Measurements from ENCODE around the gene SMYD4.

- no peak for TF ChIP-seq TRIM28 (IDR thresholded peaks at IDR 0.05; ENCODE audit: borderline replicate concordance, low read length)
- no peak for TF ChIP-seq SETDB1 (IDR thresholded peaks at IDR 0.05; ENCODE audit: insufficient read length, low read length)
- no peak for TF ChIP-seq REST (tag by site-specific recombination; IDR thresholded peaks at IDR 0.05)
- no peak for TF ChIP-seq CTCF (tag by site-specific recombination; IDR thresholded peaks at IDR 0.05)
- no peak for TF ChIP-seq ZNF571 (tag by site-specific recombination; IDR thresholded peaks at IDR 0.05)
- no peak for TF ChIP-seq ZSCAN23 (tag by site-specific recombination; IDR thresholded peaks at IDR 0.05)
- TF ChIP-seq ZNF335 (tag by site-specific recombination; conservative IDR thresholded peaks at IDR 0.05), result no peak
- TF ChIP-seq EGR2 (tag by site-specific recombination; IDR thresholded peaks at IDR 0.05; ENCODE audit: low read depth), result no peak
- no peak for TF ChIP-seq ZNF239 (tag by site-specific recombination; IDR thresholded peaks at IDR 0.05)
- TF ChIP-seq MYNN (tag by site-specific recombination; IDR thresholded peaks at IDR 0.05; ENCODE audit: borderline replicate concordance), result no peak
- no peak for TF ChIP-seq ZNF529 (tag by site-specific recombination; IDR thresholded peaks at IDR 0.05; ENCODE audit: insufficient replicate concordance)
- no peak for TF ChIP-seq HOXA7 (CRISPR knock-in tag; IDR thresholded peaks at IDR 0.05; ENCODE audit: borderline replicate concordance)
- no peak for TF ChIP-seq ZBTB17 (tag by site-specific recombination; IDR thresholded peaks at IDR 0.05)
- no peak for TF ChIP-seq SP2 (tag by site-specific recombination; IDR thresholded peaks at IDR 0.05)
Measured at GRCh38 chr17:1789936-1790335, 39.8 kb downstream of the SMYD4 start.

Measured in HEK293 (cell line).